OCI-LY3 (cell line): ENCODE data around the gene GATAD2B.

Experiments used
- H2AFZ ChIP-seq: fragments of 200-600, 300-600 bp; shearing (Covaris generic); 2 replicates; pipeline ENCODE4 v1.6.0; 2014; ENCODE audit warnings: antibody characterized with exemption, low read depth, low read length
- H3K27ac ChIP-seq: fragments of 200-600, 300-600 bp; sonication (generic); 2 replicates; pipeline ENCODE4 v1.5.1; 2014; ENCODE audit warnings: mild to moderate bottlenecking, low read length, moderate library complexity, mixed read lengths
- H3K27me3 ChIP-seq: fragments of 200-600, 300-600 bp; sonication (generic); 2 replicates; pipeline ENCODE4 v1.6.1; 2014; ENCODE audit warnings: low read depth, low read length, mixed read lengths
- H3K36me3 ChIP-seq: fragments of 200-600, 300-600 bp; sonication (generic); replicated peaks from 2 replicates; pipeline ENCODE3; 2014; ENCODE audit warnings: low read depth, low read length, mixed read lengths
- H3K4me1 ChIP-seq: fragments of 300-600, 200-600 bp; sonication (generic); 2 replicates; pipeline ENCODE4 v1.6.1; 2014; ENCODE audit warnings: low read length, mixed read lengths
- H3K4me2 ChIP-seq: fragments of 200-600, 300-600 bp; sonication (generic); 2 replicates; pipeline ENCODE4 v1.6.1; 2014; ENCODE audit warnings: low read length, mixed read lengths
- H3K4me3 ChIP-seq: fragments of 300-600, 200-600 bp; sonication (generic); 2 replicates; pipeline ENCODE4 v1.5.1; 2014; ENCODE audit warnings: antibody characterized with exemption, mild to moderate bottlenecking, low read length, moderate library complexity
- H3K79me2 ChIP-seq: fragments of 300-600, 200-600 bp; shearing (Covaris generic); 2 replicates; pipeline ENCODE4 v1.6.1; 2014; ENCODE audit warnings: mild to moderate bottlenecking, low read length, mixed read lengths
- H3K9ac ChIP-seq: fragments of 300-600, 200-600 bp; shearing (Covaris generic); 2 replicates; pipeline ENCODE4 v1.6.0; 2014; ENCODE audit warnings: mild to moderate bottlenecking, low read length, moderate library complexity
- H3K9me3 ChIP-seq: fragments of 200-600, 300-600 bp; shearing (Covaris generic); 2 replicates; pipeline ENCODE4 v1.6.1; 2014; ENCODE audit warnings: low read length, mixed read lengths; ENCODE audit not compliant: insufficient read depth
- H4K20me1 ChIP-seq: fragments of 200-600, 300-600 bp; sonication (generic); 2 replicates; pipeline ENCODE4 v1.6.1; 2016; ENCODE audit warnings: low read length, mixed read lengths; ENCODE audit not compliant: insufficient read depth
- EZH2phosphoT487 ChIP-seq: fragments of 200-600 bp; shearing (Covaris generic); IDR thresholded peaks from 2 replicates; pipeline ENCODE4 v1.6.1; 2018; ENCODE audit warnings: antibody characterized with exemption, mixed run types, low read depth
- TF ChIP-seq, protein P1 (sequence below): fragments of 200-600, 300-600 bp; sonication (generic); IDR thresholded peaks from 2 replicates; pipeline ENCODE4 v1.5.1; 2014; ENCODE audit warnings: antibody characterized with exemption, low read length, low read depth

The GATAD2B gene

DNA sequence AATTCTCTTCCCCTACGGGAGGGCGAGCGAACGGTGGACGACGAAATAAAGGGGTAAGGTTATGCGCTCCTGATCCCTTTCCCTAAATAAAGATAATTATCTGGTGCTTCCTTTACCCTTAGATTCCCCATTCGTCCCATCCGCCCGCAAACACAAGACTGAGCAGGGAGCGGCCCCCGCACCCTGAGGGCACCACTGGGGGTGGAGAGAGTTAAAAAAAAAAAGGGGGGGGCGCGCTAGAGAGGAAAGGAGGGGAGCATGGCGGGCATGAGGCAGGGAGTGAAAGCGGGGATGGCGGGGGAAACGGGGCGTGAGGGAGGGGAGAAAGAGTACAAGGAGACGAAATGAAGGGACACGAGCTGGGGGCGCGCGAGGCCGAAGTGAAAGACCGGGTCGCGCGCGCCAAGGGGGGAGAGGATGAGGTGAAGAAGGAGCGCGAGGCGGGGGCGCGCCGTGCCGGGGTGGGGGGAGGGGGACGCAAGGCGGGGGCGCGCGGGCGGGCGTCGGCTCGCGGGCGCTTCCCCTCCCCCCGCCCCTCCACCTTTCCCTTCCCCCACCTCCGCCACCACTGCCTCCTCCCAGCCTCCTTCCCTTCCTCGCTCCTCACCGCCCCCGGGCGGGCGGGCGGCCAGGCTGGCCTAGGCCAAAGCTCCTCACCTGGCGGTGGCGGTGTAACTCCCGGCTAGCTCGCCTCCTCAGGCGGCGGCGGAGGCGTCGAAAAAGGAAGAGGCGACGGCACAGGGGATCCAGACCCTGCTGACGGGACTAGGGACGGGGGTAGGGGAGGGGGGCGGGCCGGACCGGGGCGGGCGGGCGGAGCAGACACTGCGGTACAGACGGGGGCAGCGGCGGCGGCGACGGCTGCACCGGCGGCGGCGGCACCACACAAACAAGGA lies 448 bp downstream of the GATAD2B start:
- Histone ChIP-seq H2AFZ (no peak overlapping the region), H3K79me2 (peaks cover 64% of the 10 kb centered on the region), H3K27ac (peak overlapping the region; percentile 84), H3K36me3 (peaks cover 12% of the 10 kb centered on the region), H3K4me1 (peaks cover 24% of the 10 kb centered on the region), H3K4me3 (peak overlapping the region; percentile 83), H3K4me2 (peak overlapping the region; percentile 89), H4K20me1 (peaks cover 43% of the 10 kb centered on the region), H3K9ac (peak overlapping the region; percentile 90), H3K27me3 (no peaks in the 10 kb centered on the region), H3K9me3 (no peaks in the 10 kb centered on the region)
- TF ChIP-seq, protein P1, sequence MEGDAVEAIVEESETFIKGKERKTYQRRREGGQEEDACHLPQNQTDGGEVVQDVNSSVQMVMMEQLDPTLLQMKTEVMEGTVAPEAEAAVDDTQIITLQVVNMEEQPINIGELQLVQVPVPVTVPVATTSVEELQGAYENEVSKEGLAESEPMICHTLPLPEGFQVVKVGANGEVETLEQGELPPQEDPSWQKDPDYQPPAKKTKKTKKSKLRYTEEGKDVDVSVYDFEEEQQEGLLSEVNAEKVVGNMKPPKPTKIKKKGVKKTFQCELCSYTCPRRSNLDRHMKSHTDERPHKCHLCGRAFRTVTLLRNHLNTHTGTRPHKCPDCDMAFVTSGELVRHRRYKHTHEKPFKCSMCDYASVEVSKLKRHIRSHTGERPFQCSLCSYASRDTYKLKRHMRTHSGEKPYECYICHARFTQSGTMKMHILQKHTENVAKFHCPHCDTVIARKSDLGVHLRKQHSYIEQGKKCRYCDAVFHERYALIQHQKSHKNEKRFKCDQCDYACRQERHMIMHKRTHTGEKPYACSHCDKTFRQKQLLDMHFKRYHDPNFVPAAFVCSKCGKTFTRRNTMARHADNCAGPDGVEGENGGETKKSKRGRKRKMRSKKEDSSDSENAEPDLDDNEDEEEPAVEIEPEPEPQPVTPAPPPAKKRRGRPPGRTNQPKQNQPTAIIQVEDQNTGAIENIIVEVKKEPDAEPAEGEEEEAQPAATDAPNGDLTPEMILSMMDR = peak; percentile 24
- TF ChIP-seq EZH2phosphoT487 = no peak

DNA sequence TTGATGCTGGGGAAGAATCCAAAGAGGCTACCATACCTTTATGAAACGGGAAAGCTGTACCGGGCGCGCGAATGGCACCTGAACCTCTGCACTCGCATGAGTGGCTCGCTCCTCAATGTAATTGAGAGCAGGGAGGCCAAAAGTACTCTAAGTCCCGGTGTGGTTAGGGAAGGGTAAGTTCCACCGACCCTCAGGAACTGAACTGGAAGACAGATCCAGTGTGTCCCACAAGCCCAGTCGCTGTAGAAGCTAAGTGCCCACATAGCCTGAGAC lies 1.0 kb downstream of the GATAD2B start:
- Histone ChIP-seq H3K27ac (peak overlapping the region; percentile 84), H3K79me2 (peaks cover 70% of the 10 kb centered on the region), H3K4me3 (peak overlapping the region; percentile 83), H3K4me2 (peak overlapping the region; percentile 89), H3K4me1 (peaks cover 24% of the 10 kb centered on the region), H2AFZ (no peak overlapping the region), H3K27me3 (no peaks in the 10 kb centered on the region), H3K9me3 (no peaks in the 10 kb centered on the region), H3K36me3 (peaks cover 12% of the 10 kb centered on the region), H3K9ac (peak overlapping the region; percentile 90), H4K20me1 (peaks cover 43% of the 10 kb centered on the region)
- TF ChIP-seq, protein P1 = no peak
- no peak for TF ChIP-seq EZH2phosphoT487

DNA sequence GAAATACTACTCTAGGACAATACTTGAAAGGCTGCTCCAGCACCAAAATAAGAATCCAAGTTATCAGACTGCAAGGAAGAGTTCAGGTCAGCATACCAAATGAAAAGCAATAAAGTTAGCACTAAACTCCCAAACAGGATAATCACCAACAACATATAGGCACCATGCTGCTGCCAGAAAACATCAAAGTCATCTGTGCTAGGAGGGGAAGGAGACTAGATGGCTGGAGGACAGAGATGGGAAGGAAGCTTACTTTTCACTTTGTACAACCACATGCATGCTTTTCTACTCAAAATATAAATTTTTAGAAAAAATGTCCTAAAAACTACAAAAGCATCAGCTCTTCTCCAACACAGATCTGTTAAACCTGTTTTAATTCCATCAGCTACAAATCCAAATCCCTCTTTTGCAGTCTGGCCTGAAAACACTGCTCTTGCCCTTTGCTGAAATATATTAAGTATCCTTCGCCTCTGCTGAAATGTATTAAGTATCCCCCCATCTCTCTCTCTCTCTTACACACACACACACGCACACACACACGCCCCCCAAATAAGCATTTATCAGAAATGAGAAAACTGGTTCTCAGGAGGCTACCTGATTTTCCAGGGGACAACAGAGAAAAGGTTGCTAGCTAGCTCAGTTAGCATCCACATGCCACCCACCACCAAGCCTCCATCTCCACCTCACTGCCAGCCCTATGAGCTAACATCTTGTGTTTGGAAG lies 1.5 kb downstream of the GATAD2B start:
- peaks cover 75% of the 10 kb centered on the region for H3K79me2 ChIP-seq
- H3K4me1 ChIP-seq = peaks cover 24% of the 10 kb centered on the region
- H2AFZ ChIP-seq = no peak overlapping the region
- peak overlapping the region; percentile 90 for H3K9ac ChIP-seq
- peaks cover 12% of the 10 kb centered on the region for H3K36me3 ChIP-seq
- no peaks in the 10 kb centered on the region for H3K27me3 ChIP-seq
- H3K4me3 ChIP-seq = peak overlapping the region; percentile 83
- H4K20me1 ChIP-seq = peaks cover 48% of the 10 kb centered on the region
- no peaks in the 10 kb centered on the region for H3K9me3 ChIP-seq
- H3K27ac ChIP-seq = peak overlapping the region; percentile 84
- TF ChIP-seq EZH2phosphoT487 = no peak
- TF ChIP-seq, protein P1 = no peak
- peak overlapping the region; percentile 89 for H3K4me2 ChIP-seq
